ENCODE measurements around the gene AFF3. TPM values are rescaled to one million over a fixed set of nuclear protein-coding genes. Genes with fewer than 3 reads are reported as not detected.

The AFF3 gene
- total and polyA plus RNA-seq, 2 of the 8 experiments (the other 6 are each of a cell fraction or from before 2014, with no cell fraction given), result 0.27 to 3.0 TPM

- no peak overlapping the region for H4K91ac ChIP-seq (replicated peaks; ENCODE audit: insufficient read length, low read length)
- H2AFZ ChIP-seq (ENCODE audit: low read length), result no peak overlapping the region
- no peak overlapping the region for H2BK20ac ChIP-seq (ENCODE audit: low read length)
- H2BK12ac ChIP-seq (ENCODE audit: low read depth, low read length), result no peak overlapping the region
- CTCF ChIA-PET (ENCODE audit: partially characterized antibody), result interaction anchor here (1.5 kb wide), 1 partner anchor 13 kb away, joined by 4 read pairs; no protein-coding TSS in a partner anchor
- H3K36me3 ChIP-seq (ENCODE audit: control insufficient read depth in 2 of 4, insufficient read depth in 4 of 4, low read length in 3 of 4), result no peaks in the 10 kb centered on the region
- H3K9ac ChIP-seq (replicated peaks in 1 of 4; ENCODE audit: extremely low read depth in 1 of 4, low read depth in 3 of 4, low read length in 3 of 4), result no peak overlapping the region
- H3K4me3 ChIP-seq (ENCODE audit: extremely low read depth in 1 of 4, insufficient read depth in 2 of 4, low read depth in 3 of 4, low read length in 4 of 4), result no peak overlapping the region
- no peak overlapping the region for H3K14ac ChIP-seq (ENCODE audit: insufficient read length)
- H3K4ac ChIP-seq (replicated peaks; ENCODE audit: insufficient read length, low read depth, low read length), result no peak overlapping the region
- H4K5ac ChIP-seq (ENCODE audit: insufficient read length, low read depth, low read length), result no peak overlapping the region
- H2BK15ac ChIP-seq (ENCODE audit: low read length), result no peak overlapping the region
- FAIRE-seq (no peak), DNase-seq (ENCODE audit: low read depth in 1 of 2, low spot score in 2 of 2) (no peak)
- H4K8ac ChIP-seq (ENCODE audit: extremely low read depth, insufficient read depth, low read length), result no peak overlapping the region
- H3K27ac ChIP-seq (ENCODE audit: low read depth, low read length), result no peak overlapping the region
- H3K79me2 ChIP-seq (ENCODE audit: control insufficient read depth in 1 of 2, insufficient read depth in 2 of 2, low read length in 2 of 2), result no peaks in the 10 kb centered on the region
- POLR2A ChIA-PET (ENCODE audit: partially characterized antibody), result no interaction called here
- H4K20me1 ChIP-seq (replicated peaks in 1 of 2; ENCODE audit: control insufficient read depth in 1 of 2, insufficient read depth in 2 of 2, low read length in 2 of 2), result no peaks in the 10 kb centered on the region
- no peaks in the 10 kb centered on the region for H3K4me1 ChIP-seq (replicated peaks in 1 of 4; ENCODE audit: control insufficient read depth in 3 of 4, insufficient read depth in 4 of 4, low read length in 3 of 4)
- H2BK5ac ChIP-seq (ENCODE audit: low read depth, low read length), result no peak overlapping the region
- no peaks in the 10 kb centered on the region for H3K9me3 ChIP-seq (ENCODE audit: insufficient read depth in 2 of 2, low read depth in 1 of 2, low read length in 1 of 2)
- 96% methylated on average over 3 of the region's 3 CpGs; no CpG with 5 or more reads in 1 of the 2 experiments for WGBS, 2 experiments (ENCODE audit: extremely low coverage in 1 of 2, insufficient coverage in 1 of 2, insufficient read length in 1 of 2, insufficient replicate concordance in 2 of 2, low coverage in 1 of 2, low lambda C conversion rate in 2 of 2, missing lambda C conversion rate in 1 of 2)
- H3K23me2 ChIP-seq (ENCODE audit: low read depth, low read length), result no peaks in the 10 kb centered on the region
- no peak overlapping the region for H3K18ac ChIP-seq (ENCODE audit: extremely low read depth, low read length)
- no peak overlapping the region for H2BK120ac ChIP-seq (replicated peaks; ENCODE audit: low read depth, low read length)
- H3K23ac ChIP-seq (ENCODE audit: insufficient read length), result no peak overlapping the region
- H3K27me3 ChIP-seq (replicated peaks in 1 of 4; ENCODE audit: control insufficient read depth in 3 of 4, extremely low read depth in 1 of 4, insufficient read depth in 3 of 4, low read length in 3 of 4), result no peaks in the 10 kb centered on the region
- H3K56ac ChIP-seq (replicated peaks; ENCODE audit: insufficient read length, low read depth, low read length), result no peak overlapping the region
- H2AK5ac ChIP-seq (ENCODE audit: low read depth, low read length), result no peak overlapping the region
- no peaks in the 10 kb centered on the region for H3K79me1 ChIP-seq (ENCODE audit: low read depth, low read length)
- no peak overlapping the region for H3K4me2 ChIP-seq (ENCODE audit: insufficient read depth in 1 of 2, low read depth in 2 of 2, low read length in 2 of 2)
- TF ChIP-seq E2F6 (IDR thresholded peaks at IDR 0.05), result no peak
- no peak for TF ChIP-seq ASH2L (IDR thresholded peaks at IDR 0.05; ENCODE audit: low read length)
- TF ChIP-seq CBX5 (IDR thresholded peaks at IDR 0.05; ENCODE audit: low read depth, low read length), result no peak
- no peak for TF ChIP-seq TEAD4 (IDR thresholded peaks at IDR 0.05; ENCODE audit: low read depth, low read length)
- no peak for TF ChIP-seq NANOG (IDR thresholded peaks at IDR 0.05; ENCODE audit: insufficient read depth, low read depth, low read length, poor library complexity, severe bottlenecking)
- no peak for TF ChIP-seq KDM4A (IDR thresholded peaks at IDR 0.05; ENCODE audit: low read depth, low read length, severe bottlenecking)
- TF ChIP-seq SIX5 (IDR thresholded peaks at IDR 0.05; ENCODE audit: low read depth, low read length), result no peak
- no peak for TF ChIP-seq TBP (IDR thresholded peaks at IDR 0.05; ENCODE audit: low read depth, low read length)
- TF ChIP-seq NRF1 (IDR thresholded peaks at IDR 0.05; ENCODE audit: low read depth, low read length), result no peak
- no peak for TF ChIP-seq GABPA (IDR thresholded peaks at IDR 0.05; ENCODE audit: borderline replicate concordance, insufficient read depth, low read length)
- no peak for TF ChIP-seq CTBP2 (IDR thresholded peaks at IDR 0.05; ENCODE audit: borderline replicate concordance, insufficient read depth, insufficient read length, low read length)
- no peak for TF ChIP-seq FOSL1 (IDR thresholded peaks at IDR 0.05; ENCODE audit: insufficient read depth, low read depth, low read length)
- no peak for TF ChIP-seq HDAC2 (IDR thresholded peaks at IDR 0.05; ENCODE audit: borderline replicate concordance in 1 of 2, low read depth in 2 of 2, low read length in 2 of 2)
These were observed 152.5 kb downstream of the AFF3 start for GRCh38 chr2:99989905-99990304.
